ENCODE data around the gene CCL1. TPM values are rescaled to one million over a fixed set of nuclear protein-coding genes. Genes with fewer than 3 reads are reported as not detected.

The CCL1 gene
- total and polyA plus RNA-seq, 12 donors = not detected

GRCh38 chr17:34384271-34384670 is 21.2 kb upstream of the CCL1 start:
- Histone ChIP-seq H3K36me3 (no peaks in the 10 kb centered on the region), H3K4me1 (peaks cover 0 to 25% (median 0%) of the 10 kb centered on the region in 9 donors), H3K27ac (no peak overlapping the region), H3K4me3 (no peak overlapping the region), H3K27me3 (peaks cover 0 to 28% (median 17%) of the 10 kb centered on the region in 7 donors), H3K9me3 (no peaks in the 10 kb centered on the region)
- 72 to 78% methylated on average over 1 of the region's 1 CpG for WGBS, 2 donors
- intact Hi-C loops (cut with DNase I) = no loop called here
- DNase-seq (no peak), ATAC-seq (no peak)
- no peak for TF ChIP-seq CTCF (IDR thresholded peaks at IDR 0.05)

GRCh38 chr17:34383216-34383615 is 20.2 kb upstream of the CCL1 start:
- DNase-seq = no peak
- ATAC-seq = no peak
- intact Hi-C loops (cut with DNase I) = no loop called here
- Histone ChIP-seq H3K36me3 (no peaks in the 10 kb centered on the region), H3K27ac (no peak overlapping the region), H3K4me3 (no peak overlapping the region), H3K27me3 (peaks cover 0 to 38% (median 17%) of the 10 kb centered on the region in 7 donors), H3K4me1 (peaks cover 0 to 32% (median 0%) of the 10 kb centered on the region in 9 donors), H3K9me3 (no peaks in the 10 kb centered on the region)
- TF ChIP-seq CTCF (IDR thresholded peaks at IDR 0.05) = no peak
- WGBS, 2 donors = 73 to 74% methylated on average over 3 of the region's 3 CpGs

- intact Hi-C loops (cut with DNase I) = no loop called here
- no peak for TF ChIP-seq CTCF (IDR thresholded peaks at IDR 0.05)
- Histone ChIP-seq H3K9me3 (no peaks in the 10 kb centered on the region), H3K4me3 (no peak overlapping the region), H3K4me1 (peaks cover 0 to 35% (median 0%) of the 10 kb centered on the region in 9 donors), H3K36me3 (no peaks in the 10 kb centered on the region), H3K27me3 (peaks cover 0 to 38% (median 18%) of the 10 kb centered on the region in 7 donors), H3K27ac (no peak overlapping the region)
- WGBS, 2 donors = 27 to 31% methylated on average over 7 of the region's 7 CpGs
- no peak for DNase-seq
- ATAC-seq = peak in 1 of 8 donors; percentile 14
These were observed 19.6 kb upstream of the CCL1 start for GRCh38 chr17:34382621-34383124.

GRCh38 chr17:34379868-34380267 is 16.8 kb upstream of the CCL1 start:
- Histone ChIP-seq H3K9me3 (no peaks in the 10 kb centered on the region), H3K27ac (no peak overlapping the region), H3K27me3 (peaks cover 0 to 32% (median 5%) of the 10 kb centered on the region in 7 donors), H3K4me3 (no peak overlapping the region), H3K4me1 (peaks cover 0 to 21% (median 0%) of the 10 kb centered on the region in 9 donors), H3K36me3 (no peaks in the 10 kb centered on the region)
- intact Hi-C loops (cut with DNase I) = no loop called here
- TF ChIP-seq CTCF (IDR thresholded peaks at IDR 0.05) = no peak
- 82% methylated on average over 5 of the region's 5 CpGs for WGBS, 2 donors
- no peak for DNase-seq
- ATAC-seq = no peak
